GM23338 (cell line): ENCODE data around the gene SNX10. TPM values are rescaled to one million over a fixed set of nuclear protein-coding genes. Genes with fewer than 3 reads are reported as not detected.

ENCODE experiments used
- ATAC-seq: fragments of 200-7000 bp; cut with Tn5 transposase; 3 replicates; pipeline ENCODE4 v1.9.1; 2020
- DNase-seq: peaks from one replicate; pipeline ENCODE4 v3.0.0-alpha.2; 2015; ENCODE audit warnings: low spot score
- H2AFZ ChIP-seq: fragments of 200-600 bp; sonication (generic); 2 replicates; pipeline ENCODE4 v1.8.0; 2016; ENCODE audit warnings: antibody characterized with exemption, mild to moderate bottlenecking, moderate library complexity
- H3F3A ChIP-seq: fragments of 200-600 bp; sonication (generic); replicated peaks from 2 replicates; pipeline ENCODE4 v1.8.0; 2017; ENCODE audit warnings: antibody characterized with exemption, mixed run types, low read depth
- H3K27ac ChIP-seq: fragments of 200-600 bp; sonication (generic); 2 replicates; pipeline ENCODE4 v1.6.1; 2016; ENCODE audit warnings: low read depth
- H3K27me3 ChIP-seq: fragments of 200-600 bp; sonication (generic); 2 replicates; pipeline ENCODE4 v1.8.0; 2016; ENCODE audit warnings: mild to moderate bottlenecking, mixed run types, moderate library complexity; ENCODE audit not compliant: insufficient read depth
- H3K36me3 ChIP-seq: fragments of 200-600 bp; sonication (generic); 2 replicates; pipeline ENCODE4 v1.8.0; 2016; ENCODE audit warnings: mild to moderate bottlenecking; ENCODE audit not compliant: insufficient read depth
- H3K4me1 ChIP-seq: fragments of 200-600 bp; sonication (generic); 2 replicates; pipeline ENCODE4 v1.8.0; 2016; ENCODE audit warnings: mild to moderate bottlenecking, moderate library complexity; ENCODE audit not compliant: insufficient read depth
- H3K4me2 ChIP-seq: fragments of 200-600 bp; sonication (generic); 2 replicates; pipeline ENCODE4 v1.7.1; 2017; ENCODE audit warnings: mixed run types
- H3K4me3 ChIP-seq: fragments of 200-600 bp; sonication (generic); 2 replicates; pipeline ENCODE4 v1.6.1; 2016; ENCODE audit warnings: mixed run types
- H3K79me2 ChIP-seq: fragments of 200-600 bp; sonication (generic); replicated peaks from 2 replicates; pipeline ENCODE4 v1.8.0; 2017; ENCODE audit warnings: mild to moderate bottlenecking; ENCODE audit not compliant: insufficient read depth
- H3K9me2 ChIP-seq: fragments of 200-600 bp; sonication (generic); 2 replicates; pipeline ENCODE4 v1.8.0; 2017; ENCODE audit not compliant: insufficient read depth
- H4K20me1 ChIP-seq: fragments of 200-600 bp; sonication (generic); replicated peaks from 2 replicates; pipeline ENCODE4 v1.8.0; 2017; ENCODE audit warnings: mild to moderate bottlenecking; ENCODE audit not compliant: insufficient read depth
- H3K27ac Mint-ChIP-seq: 2 replicates; pipeline ENCODE4 v1.8.0; 2020; ENCODE audit warnings: inconsistent platforms, mild to moderate bottlenecking, moderate library complexity, mixed read lengths
- H3K27me3 Mint-ChIP-seq: 3 replicates; pipeline ENCODE4 v1.8.0; 2022; ENCODE audit warnings: low read depth, mild to moderate bottlenecking, moderate library complexity, mixed read lengths, inconsistent platforms; ENCODE audit not compliant: insufficient read depth, poor library complexity
- H3K36me3 Mint-ChIP-seq: 3 replicates; pipeline ENCODE4 v1.8.0; 2021; ENCODE audit warnings: low read depth, mild to moderate bottlenecking, inconsistent platforms, moderate library complexity, mixed read lengths
- H3K4me1 Mint-ChIP-seq: 3 replicates; pipeline ENCODE4 v1.8.0; 2020; ENCODE audit warnings: mild to moderate bottlenecking, inconsistent platforms, mixed read lengths
- H3K4me3 Mint-ChIP-seq: 3 replicates; pipeline ENCODE4 v1.8.0; 2021; ENCODE audit warnings: moderate library complexity, mild to moderate bottlenecking, inconsistent platforms, mixed read lengths
- H3K9me3 Mint-ChIP-seq: 3 replicates; pipeline ENCODE4 v1.8.0; 2020; ENCODE audit warnings: moderate library complexity, mild to moderate bottlenecking, inconsistent platforms, mixed read lengths
- CREB1 ChIP-seq: fragments of 250-450 bp; sonication (Bioruptor Pico); IDR thresholded peaks from 2 replicates; pipeline ENCODE4 v1.5.0; 2020; ENCODE audit warnings: low read depth, mild to moderate bottlenecking, moderate library complexity
- STAT1 ChIP-seq: IDR thresholded peaks from one replicate; pipeline ENCODE4 v1.6.1; 2016; ENCODE audit warnings: antibody characterized with exemption; ENCODE audit not compliant: unreplicated experiment
- polyA plus RNA-seq: library from polyadenylated mRNA; unstranded; fragments of >200 nt; fragmentation: Nextera tagmentation; extraction: Ambion mirVana; gene quantifications from 2 replicates; pipeline ENCODE4 v1.2.1, GENCODE V29; 2016
- total RNA-seq: library from RNA; depleted of rRNA; stranded (reverse); fragments of >200 nt; shearing (Covaris generic); gene quantifications from 2 replicates; pipeline ENCODE4 v1.2.3, GENCODE V29; 2014
- TF ChIP-seq, protein P1 (sequence below): fragments of 250-450 bp; sonication (Bioruptor Pico); IDR thresholded peaks from 2 replicates; pipeline ENCODE4 v1.5.0; 2020; ENCODE audit warnings: mild to moderate bottlenecking, moderate library complexity

Gene SNX10
- total and polyA plus RNA-seq, 2 experiments from 2014 or later, result 15.8 to 17.8 TPM

DNA sequence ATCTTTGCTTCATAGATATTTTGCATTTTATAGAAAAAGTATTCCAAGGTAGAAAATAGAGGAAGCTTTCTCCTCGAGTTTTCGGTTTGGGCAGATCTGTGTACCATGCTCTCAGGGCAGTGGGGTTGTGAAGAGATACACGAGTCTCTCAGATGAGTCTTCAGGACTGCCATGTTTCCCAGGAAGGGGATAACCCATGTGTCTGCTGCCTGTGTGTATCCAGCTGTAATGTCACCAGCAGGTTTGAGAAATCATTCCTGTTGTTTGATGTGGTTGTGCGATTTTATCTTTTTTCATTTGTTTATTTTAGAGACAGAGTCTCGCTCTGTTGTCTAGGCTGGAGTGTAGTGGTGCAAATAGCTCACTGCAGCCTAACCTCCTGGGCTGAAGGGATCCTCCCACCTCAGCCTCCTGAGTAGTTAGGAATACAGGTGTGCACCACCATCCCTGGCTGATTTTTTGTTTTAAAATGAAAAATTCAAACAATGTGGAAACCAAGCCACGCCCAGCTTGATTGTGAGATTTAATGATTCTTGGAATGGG is 48.9 kb downstream of the SNX10 start:
- Histone ChIP-seq H3K36me3 (no peaks in the 10 kb centered on the region), H3K27me3 (no peaks in the 10 kb centered on the region), H3K4me2 (no peak overlapping the region), H3K9me2 (no peaks in the 10 kb centered on the region; the same call in 1 of the 2 replicates), H3K4me1 (no peaks in the 10 kb centered on the region), H3K4me3 (no peak overlapping the region), H4K20me1 (no peaks in the 10 kb centered on the region), H2AFZ (no peak overlapping the region), H3F3A (no peaks in the 10 kb centered on the region), H3K79me2 (no peaks in the 10 kb centered on the region), H3K27ac (no peak overlapping the region)
- Mint-ChIP-seq H3K4me1 (peaks cover 8% of the 10 kb centered on the region), H3K36me3 (no peaks in the 10 kb centered on the region; the same call in 2 of the 3 replicates), H3K9me3 (no peaks in the 10 kb centered on the region), H3K27ac (no peak overlapping the region), H3K4me3 (no peak overlapping the region), H3K27me3 (peaks cover 10% of the 10 kb centered on the region)
- no peak for ATAC-seq
- DNase-seq, result no peak
- TF ChIP-seq, protein P1, sequence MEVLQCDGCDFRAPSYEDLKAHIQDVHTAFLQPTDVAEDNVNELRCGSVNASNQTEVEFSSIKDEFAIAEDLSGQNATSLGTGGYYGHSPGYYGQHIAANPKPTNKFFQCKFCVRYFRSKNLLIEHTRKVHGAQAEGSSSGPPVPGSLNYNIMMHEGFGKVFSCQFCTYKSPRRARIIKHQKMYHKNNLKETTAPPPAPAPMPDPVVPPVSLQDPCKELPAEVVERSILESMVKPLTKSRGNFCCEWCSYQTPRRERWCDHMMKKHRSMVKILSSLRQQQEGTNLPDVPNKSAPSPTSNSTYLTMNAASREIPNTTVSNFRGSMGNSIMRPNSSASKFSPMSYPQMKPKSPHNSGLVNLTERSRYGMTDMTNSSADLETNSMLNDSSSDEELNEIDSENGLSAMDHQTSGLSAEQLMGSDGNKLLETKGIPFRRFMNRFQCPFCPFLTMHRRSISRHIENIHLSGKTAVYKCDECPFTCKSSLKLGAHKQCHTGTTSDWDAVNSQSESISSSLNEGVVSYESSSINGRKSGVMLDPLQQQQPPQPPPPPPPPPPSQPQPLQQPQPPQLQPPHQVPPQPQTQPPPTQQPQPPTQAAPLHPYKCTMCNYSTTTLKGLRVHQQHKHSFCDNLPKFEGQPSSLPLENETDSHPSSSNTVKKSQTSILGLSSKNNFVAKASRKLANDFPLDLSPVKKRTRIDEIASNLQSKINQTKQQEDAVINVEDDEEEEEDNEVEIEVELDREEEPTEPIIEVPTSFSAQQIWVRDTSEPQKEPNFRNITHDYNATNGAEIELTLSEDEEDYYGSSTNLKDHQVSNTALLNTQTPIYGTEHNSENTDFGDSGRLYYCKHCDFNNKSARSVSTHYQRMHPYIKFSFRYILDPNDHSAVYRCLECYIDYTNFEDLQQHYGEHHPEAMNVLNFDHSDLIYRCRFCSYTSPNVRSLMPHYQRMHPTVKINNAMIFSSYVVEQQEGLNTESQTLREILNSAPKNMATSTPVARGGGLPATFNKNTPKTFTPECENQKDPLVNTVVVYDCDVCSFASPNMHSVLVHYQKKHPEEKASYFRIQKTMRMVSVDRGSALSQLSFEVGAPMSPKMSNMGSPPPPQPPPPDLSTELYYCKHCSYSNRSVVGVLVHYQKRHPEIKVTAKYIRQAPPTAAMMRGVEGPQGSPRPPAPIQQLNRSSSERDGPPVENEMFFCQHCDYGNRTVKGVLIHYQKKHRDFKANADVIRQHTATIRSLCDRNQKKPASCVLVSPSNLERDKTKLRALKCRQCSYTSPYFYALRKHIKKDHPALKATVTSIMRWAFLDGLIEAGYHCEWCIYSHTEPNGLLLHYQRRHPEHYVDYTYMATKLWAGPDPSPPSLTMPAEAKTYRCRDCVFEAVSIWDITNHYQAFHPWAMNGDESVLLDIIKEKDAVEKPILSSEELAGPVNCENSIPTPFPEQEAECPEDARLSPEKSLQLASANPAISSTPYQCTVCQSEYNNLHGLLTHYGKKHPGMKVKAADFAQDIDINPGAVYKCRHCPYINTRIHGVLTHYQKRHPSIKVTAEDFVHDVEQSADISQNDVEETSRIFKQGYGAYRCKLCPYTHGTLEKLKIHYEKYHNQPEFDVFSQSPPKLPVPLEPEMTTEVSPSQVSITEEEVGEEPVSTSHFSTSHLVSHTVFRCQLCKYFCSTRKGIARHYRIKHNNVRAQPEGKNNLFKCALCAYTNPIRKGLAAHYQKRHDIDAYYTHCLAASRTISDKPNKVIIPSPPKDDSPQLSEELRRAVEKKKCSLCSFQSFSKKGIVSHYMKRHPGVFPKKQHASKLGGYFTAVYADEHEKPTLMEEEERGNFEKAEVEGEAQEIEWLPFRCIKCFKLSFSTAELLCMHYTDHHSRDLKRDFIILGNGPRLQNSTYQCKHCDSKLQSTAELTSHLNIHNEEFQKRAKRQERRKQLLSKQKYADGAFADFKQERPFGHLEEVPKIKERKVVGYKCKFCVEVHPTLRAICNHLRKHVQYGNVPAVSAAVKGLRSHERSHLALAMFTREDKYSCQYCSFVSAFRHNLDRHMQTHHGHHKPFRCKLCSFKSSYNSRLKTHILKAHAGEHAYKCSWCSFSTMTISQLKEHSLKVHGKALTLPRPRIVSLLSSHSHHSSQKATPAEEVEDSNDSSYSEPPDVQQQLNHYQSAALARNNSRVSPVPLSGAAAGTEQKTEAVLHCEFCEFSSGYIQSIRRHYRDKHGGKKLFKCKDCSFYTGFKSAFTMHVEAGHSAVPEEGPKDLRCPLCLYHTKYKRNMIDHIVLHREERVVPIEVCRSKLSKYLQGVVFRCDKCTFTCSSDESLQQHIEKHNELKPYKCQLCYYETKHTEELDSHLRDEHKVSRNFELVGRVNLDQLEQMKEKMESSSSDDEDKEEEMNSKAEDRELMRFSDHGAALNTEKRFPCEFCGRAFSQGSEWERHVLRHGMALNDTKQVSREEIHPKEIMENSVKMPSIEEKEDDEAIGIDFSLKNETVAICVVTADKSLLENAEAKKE (CRISPR knock-in tag), result no peak

DNA sequence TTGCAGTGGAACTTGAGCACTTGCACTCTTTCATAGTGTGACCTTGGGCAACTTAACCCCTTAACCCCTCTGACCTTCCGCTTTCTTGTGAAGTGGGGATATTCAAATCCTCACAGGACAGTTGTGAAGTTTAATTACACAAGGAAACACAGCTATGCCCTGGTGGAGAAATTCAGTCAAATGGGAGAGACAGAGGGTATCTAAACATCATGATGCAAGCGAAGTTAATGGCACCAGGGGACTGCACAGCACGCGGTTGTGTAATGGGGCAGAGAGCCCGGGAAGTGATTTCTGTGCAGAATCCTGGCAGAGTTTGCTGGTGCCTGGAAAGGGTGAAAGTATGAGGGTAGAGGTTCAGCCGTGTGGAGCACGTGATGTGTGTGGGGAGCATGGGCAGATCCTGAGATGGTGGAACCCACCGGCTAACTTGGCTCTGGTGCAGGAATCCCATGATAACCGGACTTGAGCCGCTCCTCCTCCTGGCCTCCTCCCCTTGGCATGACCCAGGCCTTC is 51.7 kb downstream of the SNX10 start:
- Histone ChIP-seq H2AFZ (no peak overlapping the region), H3K27me3 (no peaks in the 10 kb centered on the region), H3K4me3 (no peak overlapping the region), H3F3A (no peaks in the 10 kb centered on the region), H3K79me2 (no peaks in the 10 kb centered on the region), H3K9me2 (no peaks in the 10 kb centered on the region; the same call in 1 of the 2 replicates), H4K20me1 (no peaks in the 10 kb centered on the region), H3K4me1 (no peaks in the 10 kb centered on the region), H3K36me3 (no peaks in the 10 kb centered on the region), H3K27ac (no peak overlapping the region), H3K4me2 (no peak overlapping the region)
- DNase-seq, result no peak
- TF ChIP-seq STAT1 (no peak), CREB1 (CRISPR knock-in tag) (no peak)
- H3K9me3 Mint-ChIP-seq, result no peaks in the 10 kb centered on the region
- ATAC-seq, result no peak
- H3K27ac Mint-ChIP-seq, result no peak overlapping the region
- peaks cover 10% of the 10 kb centered on the region for H3K4me1 Mint-ChIP-seq
- H3K36me3 Mint-ChIP-seq, result no peaks in the 10 kb centered on the region; the same call in 2 of the 3 replicates
- H3K27me3 Mint-ChIP-seq, result peaks cover 7% of the 10 kb centered on the region
- H3K4me3 Mint-ChIP-seq, result no peak overlapping the region
